Measurements from ENCODE around the gene ARAP2. TPM values are rescaled to one million over a fixed set of nuclear protein-coding genes. Genes with fewer than 3 reads are reported as not detected.

ARAP2 gene
- total and polyA plus RNA-seq, 2 donors (not counting 3 experiments of a cell fraction or from before 2014, with no cell fraction given) = not detected

- no peak for TF ChIP-seq MAX (IDR thresholded peaks at IDR 0.05; ENCODE audit: insufficient read depth, insufficient read length)
- H3K4me3 ChIP-seq (replicated peaks in 1 of 3; ENCODE audit: insufficient read depth in 1 of 3, low read depth in 1 of 3, low read length in 3 of 3) = no peak overlapping the region
- no peak overlapping the region for H3K4me2 ChIP-seq (ENCODE audit: insufficient read depth, low read length)
- H4K20me1 ChIP-seq (replicated peaks; ENCODE audit: control insufficient read depth, extremely low read depth, insufficient read depth, low read length) = no peaks in the 10 kb centered on the region
- intact Hi-C loops (cut with micrococcal nuclease) (no loop called here), dilution Hi-C loops (cut with MboI; ENCODE audit: extremely low pct_ligation_motif_present, low sequenced_read_pairs) (no loop called here)
- no peaks in the 10 kb centered on the region for H3K9me3 ChIP-seq (replicated peaks; ENCODE audit: control insufficient read depth, insufficient read depth, low read length)
- CTCF ChIA-PET = no interaction called here
- POLR2A ChIA-PET = no interaction called here
- no peak overlapping the region for H2AFZ ChIP-seq (ENCODE audit: low read depth, low read length)
- H3K27me3 ChIP-seq (ENCODE audit: control insufficient read depth in 2 of 2, insufficient read depth in 2 of 2, low read length in 2 of 2) = no peaks in the 10 kb centered on the region
- H3K9ac ChIP-seq (replicated peaks; ENCODE audit: extremely low read depth, insufficient read depth, low read length) = no peak overlapping the region
- no peak overlapping the region for H3K27ac ChIP-seq (ENCODE audit: insufficient read depth, low read depth, low read length)
- H3K79me2 ChIP-seq (ENCODE audit: control insufficient read depth, insufficient read depth, low read length) = no peaks in the 10 kb centered on the region
- BruUV-seq (replicated peaks) = no TSS peak
- no peaks in the 10 kb centered on the region for H3K9me1 ChIP-seq (replicated peaks; ENCODE audit: control insufficient read depth, extremely low read depth, insufficient read depth, low read length)
- no peaks in the 10 kb centered on the region for H3K4me1 ChIP-seq (ENCODE audit: control insufficient read depth, extremely low read depth, insufficient read depth, low read length)
- FAIRE-seq = no peak
- H3K36me3 ChIP-seq (ENCODE audit: control insufficient read depth in 2 of 2, extremely low read depth in 1 of 2, insufficient read depth in 2 of 2, low read length in 2 of 2) = no peaks in the 10 kb centered on the region
- no peak for DNase-seq (ENCODE audit: low read depth, low spot score)
Measured at GRCh38 chr4:36233567-36234266, 10.6 kb downstream of the ARAP2 start.

GRCh38 chr4:36230534-36230933 lies 13.8 kb downstream of the ARAP2 start:
- intact Hi-C loops (cut with micrococcal nuclease) (no loop called here), dilution Hi-C loops (cut with MboI; ENCODE audit: extremely low pct_ligation_motif_present, low sequenced_read_pairs) (no loop called here)
- Histone ChIP-seq H3K9ac (replicated peaks; ENCODE audit: extremely low read depth, insufficient read depth, low read length) (no peak overlapping the region), H3K79me2 (ENCODE audit: control insufficient read depth, insufficient read depth, low read length) (no peaks in the 10 kb centered on the region), H3K36me3 (ENCODE audit: control insufficient read depth in 2 of 2, extremely low read depth in 1 of 2, insufficient read depth in 2 of 2, low read length in 2 of 2) (no peaks in the 10 kb centered on the region), H2AFZ (ENCODE audit: low read depth, low read length) (no peak overlapping the region), H3K4me2 (ENCODE audit: insufficient read depth, low read length) (no peak overlapping the region), H3K4me3 (replicated peaks in 1 of 3; ENCODE audit: insufficient read depth in 1 of 3, low read depth in 1 of 3, low read length in 3 of 3) (no peak overlapping the region), H3K27ac (ENCODE audit: insufficient read depth, low read depth, low read length) (no peak overlapping the region), H3K9me3 (replicated peaks; ENCODE audit: control insufficient read depth, insufficient read depth, low read length) (no peaks in the 10 kb centered on the region), H3K27me3 (ENCODE audit: control insufficient read depth in 2 of 2, insufficient read depth in 2 of 2, low read length in 2 of 2) (no peaks in the 10 kb centered on the region), H3K9me1 (replicated peaks; ENCODE audit: control insufficient read depth, extremely low read depth, insufficient read depth, low read length) (no peaks in the 10 kb centered on the region), H4K20me1 (replicated peaks; ENCODE audit: control insufficient read depth, extremely low read depth, insufficient read depth, low read length) (no peaks in the 10 kb centered on the region), H3K4me1 (ENCODE audit: control insufficient read depth, extremely low read depth, insufficient read depth, low read length) (no peaks in the 10 kb centered on the region)
- DNase-seq (ENCODE audit: low read depth, low spot score) (no peak), FAIRE-seq (no peak)
- ChIA-PET CTCF (no interaction called here), POLR2A (interaction anchor here (0.7 kb wide), 1 partner anchor 22 kb away, joined by 4 read pairs; no protein-coding TSS in a partner anchor)
- BruUV-seq (replicated peaks) = no TSS peak
- TF ChIP-seq MAX (IDR thresholded peaks at IDR 0.05; ENCODE audit: insufficient read depth, insufficient read length) (no peak), EZH2 (IDR thresholded peaks at IDR 0.05; ENCODE audit: borderline replicate concordance, low read depth, low read length, severe bottlenecking) (no peak), JUN (IDR thresholded peaks at IDR 0.05; ENCODE audit: borderline replicate concordance, insufficient read depth, insufficient read length, low read depth) (no peak), POLR2A (IDR thresholded peaks at IDR 0.05; ENCODE audit: low read depth, low read length) (no peak), POLR2AphosphoS5 (IDR thresholded peaks at IDR 0.05; ENCODE audit: insufficient read depth, low read depth, low read length) (no peak), CTCF (IDR thresholded peaks at IDR 0.05; ENCODE audit: extremely low read depth in 1 of 2, insufficient read depth in 1 of 2, low read depth in 1 of 2, low read length in 2 of 2) (no peak), FOS (IDR thresholded peaks at IDR 0.05; ENCODE audit: borderline replicate concordance, insufficient read depth, low read length) (no peak), GATA2 (IDR thresholded peaks at IDR 0.05; ENCODE audit: insufficient read depth, insufficient read length, low read depth, low read length) (no peak), MYC (IDR thresholded peaks at IDR 0.05; ENCODE audit: low read depth, low read length) (no peak)

All from endothelial cell of umbilical vein (primary cell).